ENCODE results near the gene UTP18.
"Not testable (repeated sequence)": the region's sequence is repeated elsewhere in the genome, so short reads cannot be mapped to it uniquely, and the experiment has no call there.

UTP18 gene

DNA sequence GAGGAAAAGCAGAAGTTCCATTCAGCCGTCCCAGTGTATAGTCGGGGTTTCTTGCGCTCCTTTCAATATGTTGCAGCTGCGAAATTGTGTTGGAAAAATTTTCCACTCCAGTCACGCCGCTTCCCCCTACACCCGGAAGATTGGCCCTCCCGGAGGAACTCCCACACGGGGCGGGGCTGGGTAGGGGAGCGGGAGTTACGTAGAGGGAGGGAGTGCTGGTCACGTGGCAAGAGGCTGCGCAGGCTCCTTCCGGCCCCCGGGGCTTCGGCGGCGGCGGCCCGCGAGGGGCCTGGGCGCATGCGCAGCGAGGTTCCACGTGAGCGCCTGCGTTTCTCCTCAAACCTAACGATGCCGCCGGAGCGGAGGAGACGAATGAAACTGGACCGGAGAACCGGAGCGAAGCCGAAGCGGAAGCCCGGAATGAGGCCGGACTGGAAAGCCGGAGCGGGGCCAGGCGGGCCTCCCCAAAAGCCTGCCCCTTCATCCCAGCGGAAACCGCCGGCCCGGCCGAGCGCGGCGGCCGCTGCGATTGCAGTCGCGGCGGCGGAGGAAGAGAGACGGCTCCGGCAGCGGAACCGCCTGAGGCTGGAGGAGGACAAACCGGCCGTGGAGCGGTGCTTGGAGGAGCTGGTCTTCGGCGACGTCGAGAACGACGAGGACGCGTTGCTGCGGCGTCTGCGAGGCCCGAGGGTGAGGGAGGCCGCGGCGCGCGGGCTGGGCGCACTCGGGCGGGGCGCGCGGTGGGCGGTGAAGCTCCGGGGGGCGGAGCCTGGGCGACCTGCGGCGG lies at the start of gene UTP18:
TSS of gene UTP18 (plus strand) at position 310 of the 787 bp plus-strand sequence. CDS start at position 349, 39 bp downstream.
- DNase-seq: peak; percentile 89 to 99

DNA sequence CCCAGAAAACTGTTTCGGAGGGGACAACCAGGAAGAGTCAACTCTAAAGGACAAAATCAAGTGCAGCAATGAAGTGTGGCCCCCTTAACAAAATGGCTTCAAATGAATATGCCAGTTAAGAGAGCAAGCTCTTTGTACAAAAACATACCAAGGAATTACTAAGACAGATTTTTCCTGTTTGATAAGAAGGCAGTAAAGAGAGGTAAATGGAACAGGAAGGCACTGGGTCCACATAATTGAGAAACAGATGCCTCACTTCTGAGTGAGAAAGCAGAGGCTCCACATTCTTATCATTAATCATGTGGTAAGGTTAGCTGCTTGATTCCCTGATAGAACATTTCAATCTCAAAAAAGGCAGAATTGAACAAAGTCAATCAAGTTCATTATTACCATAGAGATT lies 45.4 kb upstream of the UTP18 start:
- no peak for DNase-seq

DNA sequence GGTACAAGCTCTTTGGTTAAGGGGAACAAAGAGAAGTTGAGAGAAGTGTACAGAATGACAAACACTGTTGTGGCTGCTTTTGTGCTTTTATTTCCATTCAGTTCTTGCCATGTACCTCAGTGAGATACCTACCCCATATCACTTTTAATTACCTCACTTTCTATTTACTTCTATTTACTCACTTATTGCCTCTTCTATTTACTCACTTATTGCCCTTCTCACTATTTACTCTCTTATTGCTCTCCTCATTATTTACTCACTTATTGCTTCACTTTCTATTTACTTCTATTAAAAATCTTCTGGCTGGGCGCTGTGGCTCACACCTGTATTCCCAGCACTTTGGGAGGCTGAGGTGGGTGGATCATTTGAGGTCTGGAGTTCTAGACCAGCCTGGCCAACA lies 42.4 kb upstream of the UTP18 start:
- no peak for DNase-seq

DNA sequence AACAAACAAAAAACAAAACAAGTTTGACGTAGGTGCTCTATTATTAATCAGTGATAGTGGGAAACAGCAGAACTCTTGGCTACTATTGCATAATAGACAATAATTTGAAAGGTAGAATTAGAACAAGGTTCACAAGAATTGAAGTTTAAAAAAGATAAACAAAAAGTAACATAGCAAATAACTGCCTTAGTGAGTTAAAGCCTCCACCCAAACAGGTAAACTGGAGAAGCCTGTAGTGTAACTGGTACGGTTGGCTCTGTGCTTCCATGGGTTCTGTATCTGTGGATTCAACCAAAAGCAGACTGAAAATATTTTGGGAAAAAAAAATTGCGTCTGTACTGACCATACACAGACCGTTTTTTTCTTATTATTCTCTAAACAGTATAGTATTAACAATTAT lies 39.0 kb upstream of the UTP18 start:
- DNase-seq: no peak

DNA sequence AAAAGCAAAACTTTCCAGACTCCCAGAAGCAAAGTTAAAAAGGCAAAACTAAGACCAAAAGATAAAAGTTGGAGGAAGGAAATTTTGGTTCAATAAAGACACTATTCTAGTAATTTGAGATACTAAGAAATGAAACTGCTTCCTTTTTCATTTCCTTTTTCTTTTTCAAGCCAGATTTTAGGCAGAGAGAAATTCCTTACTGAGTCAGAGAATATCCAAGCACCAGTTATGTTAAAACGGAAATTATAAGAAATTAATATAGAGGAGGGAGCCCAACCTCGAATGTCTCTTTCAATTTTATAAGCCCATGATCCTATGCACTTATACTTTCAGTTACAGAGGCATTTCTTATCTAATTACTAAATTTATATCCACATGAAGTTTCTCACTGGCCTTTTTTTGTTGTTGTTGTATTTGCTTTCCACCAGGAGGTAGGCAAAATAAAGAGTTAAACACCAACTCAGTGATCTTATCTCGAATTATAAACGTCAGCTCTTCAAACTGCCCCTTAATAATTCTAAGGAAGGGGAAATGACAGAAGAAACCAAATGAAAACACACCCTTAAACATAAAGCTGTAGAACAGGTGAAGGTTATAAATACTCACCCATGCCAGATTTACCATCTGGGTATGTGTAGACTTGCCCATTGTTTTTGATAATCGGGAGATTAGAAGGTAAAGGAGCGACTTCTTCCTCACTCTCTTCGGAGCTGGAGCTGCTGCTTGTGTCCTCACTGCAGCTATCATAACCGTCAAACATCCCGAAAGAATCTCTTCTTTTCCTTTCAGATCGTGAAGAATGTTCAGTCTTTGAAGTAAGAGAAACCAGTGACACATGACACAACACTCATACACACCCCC lies 35.7 kb upstream of the UTP18 start:
- DNase-seq: no peak

DNA sequence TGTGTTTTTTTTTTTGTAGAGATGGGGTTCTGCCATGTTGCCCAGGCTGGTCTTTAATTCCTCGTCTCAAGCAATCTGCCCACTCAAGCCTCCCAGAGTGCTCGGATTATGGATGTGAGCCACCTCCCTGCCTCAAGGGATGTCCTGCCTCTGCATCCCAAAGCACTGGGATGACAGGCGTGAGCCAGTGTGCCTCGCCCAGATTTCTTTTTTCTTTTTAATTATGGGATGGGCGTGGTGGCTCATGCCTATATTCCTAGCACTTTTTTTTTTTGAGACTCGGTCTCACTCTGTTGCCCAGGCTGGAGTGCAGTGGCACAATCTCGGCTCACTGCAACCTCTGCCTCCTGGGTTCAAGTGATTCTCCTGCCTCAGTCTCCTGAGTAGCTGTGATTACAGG lies 34.8 kb upstream of the UTP18 start:
- not testable (repeated sequence) for DNase-seq

DNA sequence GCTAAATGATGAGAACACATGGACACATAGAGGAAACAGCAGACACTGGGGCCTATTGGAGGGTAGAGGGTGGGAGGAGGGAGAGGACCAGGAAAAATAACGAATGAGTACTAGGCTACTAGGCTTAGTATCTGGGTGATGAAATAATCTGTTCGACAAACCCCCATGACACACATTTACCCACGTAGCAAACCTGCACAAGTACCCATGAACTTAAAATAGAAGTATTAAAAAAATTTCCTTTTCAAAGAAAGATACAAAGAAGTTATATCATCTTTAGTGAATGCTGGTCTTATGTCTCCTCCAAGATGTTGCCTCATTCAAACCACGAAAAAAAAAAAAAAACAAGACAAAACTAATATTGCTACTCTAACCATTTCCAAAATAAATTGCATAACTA lies 32.2 kb upstream of the UTP18 start:
- no peak for DNase-seq

DNA sequence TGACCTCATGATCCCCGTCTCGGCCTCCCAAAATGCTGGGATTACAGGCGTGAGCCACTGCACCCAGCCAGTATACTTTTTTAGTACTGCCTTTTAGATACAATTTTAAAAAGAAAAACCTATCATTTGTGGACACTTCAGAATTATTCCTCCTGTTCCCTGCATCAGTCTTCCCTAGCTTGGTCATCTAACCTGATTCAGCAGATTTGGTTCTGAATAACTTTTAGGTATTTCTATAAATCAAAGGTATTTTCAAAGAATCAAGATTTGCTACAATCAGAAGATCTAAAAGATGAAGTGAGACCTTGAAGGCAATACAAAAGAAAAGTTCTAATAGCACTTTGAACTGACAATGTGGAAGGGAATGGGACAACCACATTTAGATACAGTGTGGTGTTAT lies 30.5 kb upstream of the UTP18 start:
- no peak for DNase-seq

DNA sequence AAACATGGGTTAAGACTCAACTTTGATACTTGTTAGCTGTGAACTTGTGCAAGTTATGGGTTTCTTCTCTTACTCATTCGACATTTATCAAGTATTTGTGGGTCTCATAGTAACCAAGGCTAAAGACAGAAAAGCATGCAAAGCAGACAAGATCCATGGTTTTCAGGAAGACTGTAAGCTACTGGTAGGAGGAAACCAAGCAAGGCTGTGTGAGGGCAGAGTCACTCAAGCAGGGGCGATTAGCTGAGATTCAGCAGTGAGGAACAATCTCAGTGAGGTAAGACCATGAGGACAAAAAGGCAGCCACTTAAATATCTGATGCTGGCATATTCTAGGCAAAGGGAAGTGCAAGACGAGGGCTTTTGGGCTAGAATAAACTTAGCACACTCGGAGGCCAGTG lies 30.0 kb upstream of the UTP18 start:
- DNase-seq: no peak

DNA sequence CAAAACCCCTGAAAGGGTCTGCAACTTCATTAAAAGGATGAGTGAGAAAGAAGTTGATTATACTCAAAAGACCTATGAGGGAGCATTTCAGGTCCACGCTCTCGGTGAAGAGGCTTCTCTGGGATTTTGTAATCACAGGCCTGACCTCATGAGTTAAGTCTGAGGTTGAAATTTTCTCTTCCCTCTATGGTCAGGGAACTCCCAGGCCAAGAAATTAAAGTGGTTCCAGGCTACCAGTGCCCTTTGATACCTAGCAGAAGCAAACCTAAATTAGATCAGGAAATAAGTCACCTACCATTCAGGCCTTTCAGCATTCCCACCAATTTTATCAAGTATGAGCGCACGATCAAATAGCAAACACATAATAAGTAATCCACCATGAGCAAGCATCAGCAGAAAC lies 28.3 kb upstream of the UTP18 start:
- no peak for DNase-seq

DNA sequence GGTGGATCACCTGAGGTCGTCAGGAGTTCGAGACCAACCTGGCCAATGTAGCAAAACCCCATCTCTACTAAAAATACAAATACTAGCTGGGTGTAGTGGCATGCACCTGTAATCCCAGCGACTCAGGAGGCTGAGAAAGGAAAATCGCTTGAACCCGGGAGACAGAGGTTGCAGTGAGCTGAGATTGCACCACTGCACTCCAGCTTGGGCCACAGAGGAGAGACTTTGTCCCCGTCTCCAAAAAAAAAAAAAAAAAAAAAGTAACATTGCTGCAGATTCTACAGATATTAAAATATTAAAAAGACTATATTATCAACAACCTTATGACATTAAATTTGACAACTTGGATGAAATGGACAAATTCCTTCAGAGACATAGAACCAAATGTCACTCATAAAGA lies 26.2 kb upstream of the UTP18 start:
- DNase-seq: no peak

DNA sequence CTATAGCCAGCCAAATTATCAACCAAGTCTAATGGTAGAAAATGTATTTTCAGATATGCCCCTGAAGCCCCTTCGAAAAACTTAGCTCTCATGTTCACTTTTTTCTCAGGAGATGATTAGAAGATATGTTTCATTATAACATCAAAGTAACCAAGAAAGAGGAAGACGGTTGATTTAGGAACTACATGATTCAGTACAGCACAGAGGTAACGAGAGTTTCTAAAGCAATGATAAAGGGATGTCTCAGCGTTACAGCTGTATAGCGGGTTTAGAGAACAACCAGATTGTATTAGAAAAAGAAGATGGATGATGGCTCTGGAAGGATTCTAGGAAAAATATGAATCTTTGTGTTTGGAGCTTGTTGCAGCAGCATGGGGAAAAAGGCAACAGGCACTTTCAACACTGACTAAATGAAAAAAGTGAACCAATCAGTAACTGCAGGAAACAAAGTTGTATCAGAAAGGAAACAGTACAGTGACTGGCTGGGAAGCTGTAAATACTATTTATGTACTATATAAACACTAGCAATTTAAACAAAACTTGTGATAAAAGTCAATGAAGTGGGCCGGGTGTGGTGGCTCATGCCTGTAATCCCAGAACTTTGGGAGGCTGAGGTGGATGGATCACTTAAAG lies 22.0 kb upstream of the UTP18 start:
- DNase-seq: peak in 1 of 2 donors; percentile 63

DNA sequence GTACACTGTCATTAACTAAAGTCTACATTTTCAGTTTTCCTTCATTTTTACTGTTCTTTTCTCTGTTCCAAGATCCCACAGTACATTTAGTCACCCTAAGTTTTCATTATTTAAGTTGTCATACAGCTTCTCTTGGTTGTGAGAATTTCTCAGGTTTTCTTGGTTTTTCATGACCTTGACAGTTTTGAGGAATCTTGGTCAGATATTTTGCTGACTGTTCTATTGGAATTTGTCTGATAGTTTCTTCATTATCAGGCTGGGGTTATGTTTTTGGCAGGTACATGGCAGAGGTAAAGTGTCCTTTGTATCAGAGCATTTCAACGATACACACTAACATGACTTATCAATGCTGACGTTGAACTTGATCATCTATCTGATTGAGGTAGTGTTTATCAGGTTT lies 20.1 kb upstream of the UTP18 start:
- no peak for DNase-seq

DNA sequence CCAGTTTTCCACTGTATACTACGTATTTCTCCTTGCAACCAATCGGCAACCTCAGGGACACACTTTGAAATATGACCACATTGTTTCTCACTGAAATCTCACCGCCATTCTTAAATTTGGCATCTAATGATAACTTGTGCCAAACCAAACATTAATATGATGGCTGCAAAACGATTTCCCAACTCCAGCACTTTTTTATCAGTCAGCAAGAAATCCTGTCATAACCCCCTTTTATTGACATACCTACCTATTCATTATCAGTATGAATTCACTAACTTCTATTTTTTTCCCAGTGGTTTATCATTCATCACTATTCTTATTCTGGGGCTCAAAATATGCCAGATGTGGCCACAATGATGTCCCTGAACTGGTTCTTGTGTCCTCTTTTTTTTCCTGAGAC lies 16.3 kb upstream of the UTP18 start:
- no peak for DNase-seq

DNA sequence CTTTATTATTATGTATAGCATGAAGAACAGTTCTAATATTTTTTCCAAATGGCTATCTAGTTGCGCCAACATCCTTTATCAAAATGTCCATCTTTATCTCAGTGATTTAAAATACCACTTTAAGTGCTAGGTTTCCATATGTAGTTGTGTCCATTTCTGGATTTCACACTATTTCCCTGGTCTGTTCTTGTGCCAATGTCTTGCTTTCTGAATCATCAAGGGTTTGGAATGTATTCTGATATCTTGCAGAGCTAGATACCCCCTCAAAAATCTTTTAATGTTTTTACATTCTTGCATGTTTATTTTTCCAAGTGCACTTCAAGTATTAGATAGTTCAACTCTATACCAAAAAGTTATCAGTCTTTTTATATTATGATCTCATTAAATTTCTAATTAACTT lies 14.8 kb upstream of the UTP18 start:
- no peak for DNase-seq

DNA sequence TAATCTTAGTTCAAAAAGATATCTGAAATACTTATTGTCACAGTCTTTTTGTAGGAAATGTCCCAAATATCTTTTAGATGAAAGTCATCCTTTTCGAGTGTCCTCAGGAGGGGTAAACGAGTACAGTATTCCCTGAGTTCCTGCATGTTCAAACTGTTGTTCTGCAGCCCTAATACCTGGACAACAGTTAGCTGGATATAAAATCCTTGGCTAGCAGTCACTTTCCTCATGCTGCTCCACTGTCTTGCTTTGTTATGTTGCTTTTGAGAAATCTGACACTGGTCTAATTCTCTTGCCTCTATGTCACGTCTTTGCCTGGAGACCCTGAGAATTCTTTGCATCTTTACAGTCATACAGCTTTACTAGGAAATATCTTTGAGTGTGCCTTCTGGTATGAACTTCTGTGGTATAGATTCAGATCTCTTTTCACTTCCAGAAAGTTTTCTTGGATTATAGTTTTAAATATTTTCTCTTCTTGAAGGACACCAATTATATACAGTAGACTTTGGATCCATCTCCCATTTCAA lies 10.0 kb upstream of the UTP18 start:
- DNase-seq: no peak

DNA sequence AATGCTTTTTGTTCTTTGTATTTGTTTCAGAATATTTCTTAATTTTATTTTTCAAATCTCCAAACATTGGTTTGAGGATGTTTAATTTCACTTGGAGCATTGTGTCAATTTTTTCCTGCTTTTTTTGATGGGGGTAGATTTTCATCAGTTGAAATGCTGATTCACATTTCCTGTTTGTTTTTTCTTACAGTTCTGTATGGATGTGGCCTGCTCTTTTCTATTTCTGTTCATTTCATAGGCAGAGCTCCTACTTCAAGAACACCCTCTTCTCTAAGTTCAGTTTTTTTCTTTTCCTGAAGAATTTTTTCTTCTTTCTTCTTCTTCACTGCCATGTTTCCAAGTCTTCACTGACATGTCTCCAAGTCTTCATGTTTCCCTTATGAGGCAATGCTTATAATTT lies 9.3 kb upstream of the UTP18 start:
- DNase-seq: peak in 1 of 2 donors; percentile 17

DNA sequence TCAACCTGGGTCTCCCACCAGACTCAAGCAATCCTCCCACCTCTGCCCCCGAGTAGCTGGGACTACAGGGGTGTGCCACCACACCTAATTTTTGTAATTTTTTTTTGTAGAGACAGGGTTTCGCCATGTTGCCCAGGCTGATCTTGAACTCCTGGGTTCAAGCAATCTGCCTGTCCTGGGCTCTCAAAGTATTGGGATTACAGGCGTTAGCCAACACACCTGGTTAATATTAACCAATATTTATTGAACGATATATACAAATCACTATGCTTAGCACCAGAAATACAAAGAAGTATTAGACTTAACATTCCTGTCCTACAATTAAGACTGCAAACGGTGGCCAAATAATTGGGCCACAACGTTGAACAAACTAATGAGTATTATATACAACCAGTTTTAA lies 4.7 kb upstream of the UTP18 start:
- no peak for DNase-seq

DNA sequence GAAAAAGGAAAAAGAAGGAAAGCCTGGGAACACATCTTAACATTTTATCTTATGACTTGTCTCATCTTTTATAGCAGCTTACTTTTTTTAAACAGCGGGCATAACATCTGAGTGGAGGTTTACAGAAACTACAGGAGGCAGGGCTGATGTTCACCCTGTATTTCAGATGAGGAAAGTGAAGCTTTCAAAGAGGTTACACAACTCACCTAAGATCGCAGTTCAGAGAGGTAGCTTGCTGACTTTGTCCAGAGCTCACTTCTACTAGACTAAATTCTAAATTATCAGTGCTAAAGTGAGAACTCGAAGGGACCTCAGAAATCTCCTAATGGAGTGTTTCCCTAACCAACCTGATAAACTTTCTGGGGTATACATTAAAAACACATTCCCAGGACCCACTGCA lies 4.2 kb upstream of the UTP18 start:
- DNase-seq: no peak

DNA sequence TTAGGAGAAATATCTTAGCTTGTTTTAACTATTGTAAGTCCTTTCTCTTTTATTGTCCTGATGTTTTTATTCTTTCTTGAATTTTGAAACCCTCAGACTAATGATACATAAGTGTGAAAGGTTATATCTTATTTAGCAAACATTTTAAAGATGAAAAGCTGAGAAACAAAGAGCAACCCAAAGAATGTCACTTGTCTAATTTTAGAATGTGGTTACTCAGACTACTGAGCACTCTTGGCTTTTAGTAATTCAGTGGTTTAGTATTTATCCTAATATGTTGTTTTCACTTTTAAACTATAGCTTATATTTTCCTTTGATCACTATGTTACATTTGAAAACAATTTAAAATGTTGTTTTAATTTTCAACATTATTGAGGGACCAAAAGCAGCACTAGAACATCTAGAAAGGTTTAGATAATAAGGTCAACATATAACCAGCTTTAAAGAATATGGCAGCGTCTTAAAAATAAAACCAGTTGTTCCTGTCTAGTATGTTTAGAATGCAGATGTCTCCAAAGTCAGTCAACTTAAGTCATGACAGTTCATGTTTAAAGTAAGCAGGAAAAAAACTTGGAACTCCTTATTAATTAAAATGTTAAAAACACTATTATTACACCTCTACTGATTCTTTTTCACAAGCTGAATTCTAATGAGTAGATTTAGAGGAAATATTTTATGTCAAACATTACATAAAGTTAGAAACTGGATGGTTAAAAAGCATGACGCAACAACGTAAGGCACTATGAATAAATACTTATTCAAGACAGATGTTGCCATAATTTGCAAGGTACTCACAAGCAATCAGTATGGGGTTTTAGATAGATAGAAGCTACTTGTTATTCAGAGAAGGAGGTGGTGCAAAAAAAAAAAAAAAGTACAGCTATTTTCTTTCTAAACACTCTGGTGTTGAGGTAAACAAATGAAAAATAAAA lies 2.9 kb upstream of the UTP18 start:
- no peak for DNase-seq

DNA sequence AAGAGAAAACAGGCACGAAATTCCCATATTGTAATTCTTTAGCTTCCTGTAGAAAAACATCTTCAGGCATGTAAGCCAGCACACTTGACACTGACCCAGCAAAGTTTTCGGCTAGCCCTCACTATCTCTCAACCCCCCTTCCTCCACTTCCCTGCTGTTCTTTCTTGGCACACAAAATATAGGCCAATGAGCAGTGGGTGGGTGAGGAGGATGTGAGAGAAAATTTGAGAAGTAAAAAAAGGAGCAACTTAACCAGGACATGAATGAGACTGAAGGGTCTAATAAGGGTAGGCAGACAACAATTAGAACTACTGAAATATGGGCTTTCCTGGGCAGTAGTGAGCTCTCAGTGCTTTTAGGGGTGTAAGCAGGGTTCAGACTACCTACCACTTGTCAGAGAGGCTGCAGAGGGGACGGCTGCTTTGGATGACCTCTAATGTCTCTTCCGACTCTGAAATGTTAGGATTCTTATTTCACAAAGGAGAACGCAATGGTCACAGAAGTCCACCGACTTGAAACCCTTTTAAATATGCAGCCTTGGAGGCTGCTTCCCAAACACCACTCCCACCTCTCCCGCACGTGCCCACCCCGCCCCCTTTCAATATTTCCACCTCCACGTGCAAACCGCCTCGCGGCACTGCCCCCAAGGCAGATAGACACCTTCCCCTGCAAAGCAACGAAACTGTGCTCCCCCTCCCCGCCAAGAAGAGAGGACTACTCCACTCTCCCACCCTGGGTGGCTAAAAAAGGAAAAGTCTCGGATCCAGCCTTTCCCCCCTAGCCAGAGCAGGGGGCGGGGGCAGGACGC lies 1.4 kb upstream of the UTP18 start:
- DNase-seq: peak in 1 of 2 donors; percentile 3
